Measurements from ENCODE around the gene CRYL1.

The CRYL1 gene

GRCh38 chr13:20362484-20363041, 163.1 kb downstream of the CRYL1 start:
- no peak for DNase-seq

GRCh38 chr13:20360835-20361412, 164.7 kb downstream of the CRYL1 start:
- DNase-seq: no peak

- DNase-seq: no peak
These were observed 165.6 kb downstream of the CRYL1 start for GRCh38 chr13:20360041-20360491.

- no peak for DNase-seq
These were observed 166.3 kb downstream of the CRYL1 start for GRCh38 chr13:20359335-20359734.

GRCh38 chr13:20358022-20358421, 167.6 kb downstream of the CRYL1 start:
- no peak for DNase-seq

GRCh38 chr13:20356444-20356843, 169.2 kb downstream of the CRYL1 start:
- DNase-seq: no peak

GRCh38 chr13:20354722-20355121, 170.9 kb downstream of the CRYL1 start:
- no peak for DNase-seq

GRCh38 chr13:20353973-20354372, 171.7 kb downstream of the CRYL1 start:
- no peak for DNase-seq
